HG02571 (cell line): Measurements from ENCODE around the gene CMC2.

Source experiments
- ATAC-seq: cut with Tn5 transposase; IDR thresholded peaks from one replicate; pipeline ENCODE4 v1.9.1; 2021; ENCODE audit warnings: mild to moderate bottlenecking, moderate library complexity; ENCODE audit not compliant: unreplicated experiment

The CMC2 gene

GRCh38 chr16:80981103-80981502 lies 25.6 kb downstream of the CMC2 start:
- no peak for ATAC-seq

GRCh38 chr16:80976946-80977345 lies 29.7 kb downstream of the CMC2 start:
- no peak for ATAC-seq

GRCh38 chr16:80974649-80975376 lies 31.9 kb downstream of the CMC2 start:
- ATAC-seq = no peak

GRCh38 chr16:80973991-80974390 lies 32.7 kb downstream of the CMC2 start:
- ATAC-seq = no peak

GRCh38 chr16:80972611-80973010 lies 34.1 kb downstream of the CMC2 start:
- ATAC-seq = no peak

GRCh38 chr16:80971819-80972218 lies 34.9 kb downstream of the CMC2 start:
- ATAC-seq = peak; percentile 78

- no peak for ATAC-seq
Observed at GRCh38 chr16:80969114-80969484, 37.6 kb downstream of the CMC2 start.

- ATAC-seq = no peak
Observed at GRCh38 chr16:80968386-80969113, 38.1 kb downstream of the CMC2 start.

GRCh38 chr16:80966617-80967016 lies 40.1 kb downstream of the CMC2 start:
- ATAC-seq = no peak

GRCh38 chr16:80964351-80964750 lies 42.3 kb downstream of the CMC2 start:
- no peak for ATAC-seq

GRCh38 chr16:80962879-80963278 lies 43.8 kb downstream of the CMC2 start:
- ATAC-seq = no peak

GRCh38 chr16:80958284-80958683 lies 48.4 kb downstream of the CMC2 start:
- no peak for ATAC-seq

GRCh38 chr16:80954985-80955384 lies 51.7 kb downstream of the CMC2 start:
- no peak for ATAC-seq

- no peak for ATAC-seq
Observed at GRCh38 chr16:80948886-80949493, 57.7 kb downstream of the CMC2 start.

- no peak for ATAC-seq
Observed at GRCh38 chr16:80947708-80948625, 58.7 kb downstream of the CMC2 start.

- no peak for ATAC-seq
Observed at GRCh38 chr16:80947239-80947638, 59.4 kb downstream of the CMC2 start.

- ATAC-seq = no peak
Observed at GRCh38 chr16:80946481-80946880, 60.2 kb downstream of the CMC2 start.

GRCh38 chr16:80940069-80940856 lies 66.4 kb downstream of the CMC2 start:
- no peak for ATAC-seq

- no peak for ATAC-seq
Observed at GRCh38 chr16:80938879-80939260, 67.8 kb downstream of the CMC2 start.
